Measurements from ENCODE around the gene RGSL1. TPM values are rescaled to one million over a fixed set of nuclear protein-coding genes. Genes with fewer than 3 reads are reported as not detected.

Gene RGSL1
- total and polyA plus RNA-seq, 2 of the 8 experiments (the other 6 are each of a cell fraction or from before 2014, with no cell fraction given) = not detected

DNA sequence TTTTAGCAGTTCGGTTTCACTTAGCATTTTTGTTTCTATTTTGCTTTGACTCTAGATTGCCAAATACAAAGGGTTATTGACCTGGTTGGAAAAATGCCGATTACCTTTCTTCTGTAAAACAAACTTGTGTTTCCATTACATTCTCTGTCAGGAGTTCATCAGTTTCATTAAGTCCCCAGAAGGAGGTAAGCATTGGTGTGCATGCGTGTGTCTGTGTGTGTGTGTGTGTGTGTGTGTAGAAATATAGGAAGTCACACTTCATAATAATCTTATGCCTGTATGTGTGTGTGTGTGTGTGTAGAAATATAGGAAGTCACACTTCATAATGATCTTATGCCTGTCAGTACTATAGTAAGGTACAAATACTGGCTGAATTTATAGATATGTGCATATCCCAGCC is 10.0 kb downstream of the RGSL1 start:
- Histone ChIP-seq H3K4me1 (replicated peaks in 1 of 4; ENCODE audit: control insufficient read depth in 3 of 4, insufficient read depth in 4 of 4, low read length in 3 of 4) (no peaks in the 10 kb centered on the region), H3K27ac (ENCODE audit: low read depth, low read length) (no peak overlapping the region), H3K79me1 (ENCODE audit: low read depth, low read length) (no peaks in the 10 kb centered on the region), H3K4ac (replicated peaks; ENCODE audit: insufficient read length, low read depth, low read length) (no peak overlapping the region), H3K9me3 (ENCODE audit: insufficient read depth in 2 of 2, low read depth in 1 of 2, low read length in 1 of 2) (no peaks in the 10 kb centered on the region), H3K14ac (ENCODE audit: insufficient read length) (no peak overlapping the region), H3K79me2 (ENCODE audit: control insufficient read depth in 1 of 2, insufficient read depth in 2 of 2, low read length in 2 of 2) (no peaks in the 10 kb centered on the region), H3K4me3 (ENCODE audit: extremely low read depth in 1 of 4, insufficient read depth in 2 of 4, low read depth in 3 of 4, low read length in 4 of 4) (no peak overlapping the region), H3K23ac (ENCODE audit: insufficient read length) (no peak overlapping the region), H3K23me2 (ENCODE audit: low read depth, low read length) (0 out of 2 replicates have a peak, but pooled peaks cover 2% of the 10 kb centered on the region), H3K18ac (ENCODE audit: extremely low read depth, low read length) (no peak overlapping the region), H2BK12ac (ENCODE audit: low read depth, low read length) (no peak overlapping the region), H4K91ac (replicated peaks; ENCODE audit: insufficient read length, low read length) (no peak overlapping the region), H4K5ac (ENCODE audit: insufficient read length, low read depth, low read length) (no peak overlapping the region), H2AK5ac (ENCODE audit: low read depth, low read length) (no peak overlapping the region), H3K36me3 (ENCODE audit: control insufficient read depth in 2 of 4, insufficient read depth in 4 of 4, low read length in 3 of 4) (no peaks in the 10 kb centered on the region), H2BK15ac (ENCODE audit: low read length) (no peak overlapping the region), H2BK5ac (ENCODE audit: low read depth, low read length) (no peak overlapping the region), H3K4me2 (ENCODE audit: insufficient read depth in 1 of 2, low read depth in 2 of 2, low read length in 2 of 2) (no peak overlapping the region), H2BK20ac (ENCODE audit: low read length) (no peak overlapping the region), H3K9ac (replicated peaks in 1 of 4; ENCODE audit: extremely low read depth in 1 of 4, low read depth in 3 of 4, low read length in 3 of 4) (no peak overlapping the region), H3K56ac (replicated peaks; ENCODE audit: insufficient read length, low read depth, low read length) (no peak overlapping the region), H2AFZ (ENCODE audit: low read length) (no peak overlapping the region), H2BK120ac (replicated peaks; ENCODE audit: low read depth, low read length) (no peak overlapping the region), H4K20me1 (replicated peaks in 1 of 2; ENCODE audit: control insufficient read depth in 1 of 2, insufficient read depth in 2 of 2, low read length in 2 of 2) (no peaks in the 10 kb centered on the region), H3K27me3 (replicated peaks in 1 of 4; ENCODE audit: control insufficient read depth in 3 of 4, extremely low read depth in 1 of 4, insufficient read depth in 3 of 4, low read length in 3 of 4) (no peaks in the 10 kb centered on the region), H4K8ac (ENCODE audit: extremely low read depth, insufficient read depth, low read length) (no peak overlapping the region)
- no peak for FAIRE-seq
- 83% methylated on average over 3 of the region's 3 CpGs; no CpG with 5 or more reads in 1 of the 2 experiments for WGBS, 2 experiments (ENCODE audit: extremely low coverage in 1 of 2, insufficient coverage in 1 of 2, insufficient read length in 1 of 2, insufficient replicate concordance in 2 of 2, low coverage in 1 of 2, low lambda C conversion rate in 2 of 2, missing lambda C conversion rate in 1 of 2)
- POLR2A ChIA-PET (ENCODE audit: partially characterized antibody) = no interaction called here
- no peak for DNase-seq (ENCODE audit: low read depth in 1 of 2, low spot score in 2 of 2)
- CTCF ChIA-PET (ENCODE audit: partially characterized antibody) = no interaction called here
- TF ChIP-seq, protein P1, sequence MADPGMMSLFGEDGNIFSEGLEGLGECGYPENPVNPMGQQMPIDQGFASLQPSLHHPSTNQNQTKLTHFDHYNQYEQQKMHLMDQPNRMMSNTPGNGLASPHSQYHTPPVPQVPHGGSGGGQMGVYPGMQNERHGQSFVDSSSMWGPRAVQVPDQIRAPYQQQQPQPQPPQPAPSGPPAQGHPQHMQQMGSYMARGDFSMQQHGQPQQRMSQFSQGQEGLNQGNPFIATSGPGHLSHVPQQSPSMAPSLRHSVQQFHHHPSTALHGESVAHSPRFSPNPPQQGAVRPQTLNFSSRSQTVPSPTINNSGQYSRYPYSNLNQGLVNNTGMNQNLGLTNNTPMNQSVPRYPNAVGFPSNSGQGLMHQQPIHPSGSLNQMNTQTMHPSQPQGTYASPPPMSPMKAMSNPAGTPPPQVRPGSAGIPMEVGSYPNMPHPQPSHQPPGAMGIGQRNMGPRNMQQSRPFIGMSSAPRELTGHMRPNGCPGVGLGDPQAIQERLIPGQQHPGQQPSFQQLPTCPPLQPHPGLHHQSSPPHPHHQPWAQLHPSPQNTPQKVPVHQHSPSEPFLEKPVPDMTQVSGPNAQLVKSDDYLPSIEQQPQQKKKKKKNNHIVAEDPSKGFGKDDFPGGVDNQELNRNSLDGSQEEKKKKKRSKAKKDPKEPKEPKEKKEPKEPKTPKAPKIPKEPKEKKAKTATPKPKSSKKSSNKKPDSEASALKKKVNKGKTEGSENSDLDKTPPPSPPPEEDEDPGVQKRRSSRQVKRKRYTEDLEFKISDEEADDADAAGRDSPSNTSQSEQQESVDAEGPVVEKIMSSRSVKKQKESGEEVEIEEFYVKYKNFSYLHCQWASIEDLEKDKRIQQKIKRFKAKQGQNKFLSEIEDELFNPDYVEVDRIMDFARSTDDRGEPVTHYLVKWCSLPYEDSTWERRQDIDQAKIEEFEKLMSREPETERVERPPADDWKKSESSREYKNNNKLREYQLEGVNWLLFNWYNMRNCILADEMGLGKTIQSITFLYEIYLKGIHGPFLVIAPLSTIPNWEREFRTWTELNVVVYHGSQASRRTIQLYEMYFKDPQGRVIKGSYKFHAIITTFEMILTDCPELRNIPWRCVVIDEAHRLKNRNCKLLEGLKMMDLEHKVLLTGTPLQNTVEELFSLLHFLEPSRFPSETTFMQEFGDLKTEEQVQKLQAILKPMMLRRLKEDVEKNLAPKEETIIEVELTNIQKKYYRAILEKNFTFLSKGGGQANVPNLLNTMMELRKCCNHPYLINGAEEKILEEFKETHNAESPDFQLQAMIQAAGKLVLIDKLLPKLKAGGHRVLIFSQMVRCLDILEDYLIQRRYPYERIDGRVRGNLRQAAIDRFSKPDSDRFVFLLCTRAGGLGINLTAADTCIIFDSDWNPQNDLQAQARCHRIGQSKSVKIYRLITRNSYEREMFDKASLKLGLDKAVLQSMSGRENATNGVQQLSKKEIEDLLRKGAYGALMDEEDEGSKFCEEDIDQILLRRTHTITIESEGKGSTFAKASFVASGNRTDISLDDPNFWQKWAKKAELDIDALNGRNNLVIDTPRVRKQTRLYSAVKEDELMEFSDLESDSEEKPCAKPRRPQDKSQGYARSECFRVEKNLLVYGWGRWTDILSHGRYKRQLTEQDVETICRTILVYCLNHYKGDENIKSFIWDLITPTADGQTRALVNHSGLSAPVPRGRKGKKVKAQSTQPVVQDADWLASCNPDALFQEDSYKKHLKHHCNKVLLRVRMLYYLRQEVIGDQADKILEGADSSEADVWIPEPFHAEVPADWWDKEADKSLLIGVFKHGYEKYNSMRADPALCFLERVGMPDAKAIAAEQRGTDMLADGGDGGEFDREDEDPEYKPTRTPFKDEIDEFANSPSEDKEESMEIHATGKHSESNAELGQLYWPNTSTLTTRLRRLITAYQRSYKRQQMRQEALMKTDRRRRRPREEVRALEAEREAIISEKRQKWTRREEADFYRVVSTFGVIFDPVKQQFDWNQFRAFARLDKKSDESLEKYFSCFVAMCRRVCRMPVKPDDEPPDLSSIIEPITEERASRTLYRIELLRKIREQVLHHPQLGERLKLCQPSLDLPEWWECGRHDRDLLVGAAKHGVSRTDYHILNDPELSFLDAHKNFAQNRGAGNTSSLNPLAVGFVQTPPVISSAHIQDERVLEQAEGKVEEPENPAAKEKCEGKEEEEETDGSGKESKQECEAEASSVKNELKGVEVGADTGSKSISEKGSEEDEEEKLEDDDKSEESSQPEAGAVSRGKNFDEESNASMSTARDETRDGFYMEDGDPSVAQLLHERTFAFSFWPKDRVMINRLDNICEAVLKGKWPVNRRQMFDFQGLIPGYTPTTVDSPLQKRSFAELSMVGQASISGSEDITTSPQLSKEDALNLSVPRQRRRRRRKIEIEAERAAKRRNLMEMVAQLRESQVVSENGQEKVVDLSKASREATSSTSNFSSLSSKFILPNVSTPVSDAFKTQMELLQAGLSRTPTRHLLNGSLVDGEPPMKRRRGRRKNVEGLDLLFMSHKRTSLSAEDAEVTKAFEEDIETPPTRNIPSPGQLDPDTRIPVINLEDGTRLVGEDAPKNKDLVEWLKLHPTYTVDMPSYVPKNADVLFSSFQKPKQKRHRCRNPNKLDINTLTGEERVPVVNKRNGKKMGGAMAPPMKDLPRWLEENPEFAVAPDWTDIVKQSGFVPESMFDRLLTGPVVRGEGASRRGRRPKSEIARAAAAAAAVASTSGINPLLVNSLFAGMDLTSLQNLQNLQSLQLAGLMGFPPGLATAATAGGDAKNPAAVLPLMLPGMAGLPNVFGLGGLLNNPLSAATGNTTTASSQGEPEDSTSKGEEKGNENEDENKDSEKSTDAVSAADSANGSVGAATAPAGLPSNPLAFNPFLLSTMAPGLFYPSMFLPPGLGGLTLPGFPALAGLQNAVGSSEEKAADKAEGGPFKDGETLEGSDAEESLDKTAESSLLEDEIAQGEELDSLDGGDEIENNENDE (IDR thresholded peaks at IDR 0.05; ENCODE audit: insufficient replicate concordance, low read length) = no peak

Data from H1 (cell line).